ENCODE results near the gene CHADL.

The CHADL gene

DNA sequence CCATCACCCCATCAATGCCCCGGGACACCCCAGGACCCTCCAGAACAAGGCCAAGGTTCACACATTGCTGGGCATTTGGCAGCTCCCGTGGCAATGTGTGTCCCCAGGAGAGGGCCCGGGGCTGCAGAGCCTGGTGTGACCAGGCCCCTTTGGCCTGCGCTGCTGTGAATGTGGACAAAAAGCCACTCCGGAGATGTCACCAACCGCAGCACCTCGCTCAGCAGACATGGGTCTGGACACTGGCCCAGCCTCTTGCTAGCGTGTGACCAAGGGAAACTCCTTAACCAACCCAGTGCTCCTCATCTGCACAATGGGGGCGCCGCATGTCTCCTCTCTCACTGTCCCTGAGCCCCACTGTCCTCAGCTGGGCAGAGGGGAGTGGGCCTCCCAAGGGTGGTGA lies 8.0 kb upstream of the CHADL start:
- TF ChIP-seq, protein P1, sequence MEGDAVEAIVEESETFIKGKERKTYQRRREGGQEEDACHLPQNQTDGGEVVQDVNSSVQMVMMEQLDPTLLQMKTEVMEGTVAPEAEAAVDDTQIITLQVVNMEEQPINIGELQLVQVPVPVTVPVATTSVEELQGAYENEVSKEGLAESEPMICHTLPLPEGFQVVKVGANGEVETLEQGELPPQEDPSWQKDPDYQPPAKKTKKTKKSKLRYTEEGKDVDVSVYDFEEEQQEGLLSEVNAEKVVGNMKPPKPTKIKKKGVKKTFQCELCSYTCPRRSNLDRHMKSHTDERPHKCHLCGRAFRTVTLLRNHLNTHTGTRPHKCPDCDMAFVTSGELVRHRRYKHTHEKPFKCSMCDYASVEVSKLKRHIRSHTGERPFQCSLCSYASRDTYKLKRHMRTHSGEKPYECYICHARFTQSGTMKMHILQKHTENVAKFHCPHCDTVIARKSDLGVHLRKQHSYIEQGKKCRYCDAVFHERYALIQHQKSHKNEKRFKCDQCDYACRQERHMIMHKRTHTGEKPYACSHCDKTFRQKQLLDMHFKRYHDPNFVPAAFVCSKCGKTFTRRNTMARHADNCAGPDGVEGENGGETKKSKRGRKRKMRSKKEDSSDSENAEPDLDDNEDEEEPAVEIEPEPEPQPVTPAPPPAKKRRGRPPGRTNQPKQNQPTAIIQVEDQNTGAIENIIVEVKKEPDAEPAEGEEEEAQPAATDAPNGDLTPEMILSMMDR (IDR thresholded peaks at IDR 0.05; ENCODE audit: borderline replicate concordance, control extremely low read depth, extremely low read depth, insufficient read depth, missing control alignments) = no peak
- in situ Hi-C loops (cut with MboI; ENCODE audit: low sequenced_read_pairs, unreplicated experiment) = no loop called here
- no peak for DNase-seq (ENCODE audit: low spot score)

DNA sequence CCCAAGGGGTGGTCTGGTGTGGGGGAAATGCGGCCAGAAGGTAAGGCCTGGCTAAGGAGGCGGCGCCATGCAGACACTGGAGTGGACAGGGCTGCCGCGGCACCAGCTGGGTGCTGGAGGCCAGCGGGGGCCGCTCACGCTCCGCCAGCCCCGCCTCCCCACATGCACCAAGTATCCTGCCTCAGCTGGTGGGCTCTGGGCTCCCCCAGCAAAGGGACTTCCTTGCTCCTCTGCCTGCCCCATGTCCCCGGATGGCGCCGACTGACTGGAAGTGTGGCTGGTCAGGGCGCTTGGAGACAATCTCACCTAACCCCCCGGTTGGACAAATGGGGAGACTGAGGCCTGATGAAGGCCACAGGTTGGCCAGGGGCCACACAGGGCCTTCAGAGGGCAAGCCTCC lies 7.6 kb upstream of the CHADL start:
- DNase-seq (ENCODE audit: low spot score) = no peak
- in situ Hi-C loops (cut with MboI; ENCODE audit: low sequenced_read_pairs, unreplicated experiment) = no loop called here
- TF ChIP-seq, protein P1 (IDR thresholded peaks at IDR 0.05; ENCODE audit: borderline replicate concordance, control extremely low read depth, extremely low read depth, insufficient read depth, missing control alignments) = no peak

DNA sequence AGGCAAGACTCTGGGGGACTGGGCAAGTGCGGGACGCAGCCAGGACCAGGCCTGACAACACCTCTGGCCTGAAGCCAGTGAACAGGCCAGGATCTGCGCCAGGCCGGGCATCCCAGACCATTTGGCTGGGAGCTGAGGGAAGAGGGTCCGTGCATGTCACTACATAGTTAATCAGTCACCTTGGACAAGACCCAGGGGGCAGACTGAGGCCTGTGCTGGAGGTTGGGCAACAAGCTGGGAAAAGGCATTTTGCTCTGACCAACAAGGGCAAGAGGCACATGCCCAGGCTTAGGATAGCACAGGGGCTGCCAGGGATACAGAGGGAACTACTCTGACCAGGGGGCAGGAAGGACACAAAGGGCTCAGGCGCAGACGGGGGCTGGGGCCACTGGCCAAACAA lies 7.0 kb upstream of the CHADL start:
- in situ Hi-C loops (cut with MboI; ENCODE audit: low sequenced_read_pairs, unreplicated experiment) = no loop called here
- no peak for DNase-seq (ENCODE audit: low spot score)
- TF ChIP-seq, protein P1 (IDR thresholded peaks at IDR 0.05; ENCODE audit: borderline replicate concordance, control extremely low read depth, extremely low read depth, insufficient read depth, missing control alignments) = no peak

GRCh38 chr22:41245917-41246499 lies 5.3 kb upstream of the CHADL start:
- TF ChIP-seq, protein P1 (IDR thresholded peaks at IDR 0.05; ENCODE audit: borderline replicate concordance, control extremely low read depth, extremely low read depth, insufficient read depth, missing control alignments) = no peak
- DNase-seq (ENCODE audit: low spot score) = no peak
- in situ Hi-C loops (cut with MboI; ENCODE audit: low sequenced_read_pairs, unreplicated experiment) = no loop called here

- DNase-seq (ENCODE audit: low spot score) = no peak
- in situ Hi-C loops (cut with MboI; ENCODE audit: low sequenced_read_pairs, unreplicated experiment) = no loop called here
- TF ChIP-seq, protein P1 (IDR thresholded peaks at IDR 0.05; ENCODE audit: borderline replicate concordance, control extremely low read depth, extremely low read depth, insufficient read depth, missing control alignments) = no peak
Measured at GRCh38 chr22:41243361-41243760, 2.6 kb upstream of the CHADL start.

- in situ Hi-C loops (cut with MboI; ENCODE audit: low sequenced_read_pairs, unreplicated experiment) = no loop called here
- DNase-seq (ENCODE audit: low spot score) = no peak
- TF ChIP-seq, protein P1 (IDR thresholded peaks at IDR 0.05; ENCODE audit: borderline replicate concordance, control extremely low read depth, extremely low read depth, insufficient read depth, missing control alignments) = no peak
Measured at GRCh38 chr22:41242396-41243117, 1.8 kb upstream of the CHADL start.

All from GM13976 (cell line).